Adrenal gland (tissue), 5 donors: ENCODE measurements around the gene RNF148.

Source experiments
- POLR2A ChIP-seq, 2 donors: fragments of 450-650 bp; IDR thresholded peaks; one replicate each; pipeline ENCODE4 v1.6.1; 2017; ENCODE audit warnings: antibody characterized with exemption in 2 of 2, mild to moderate bottlenecking in 2 of 2, moderate library complexity in 1 of 2
- TF ChIP-seq, protein P1 (sequence below), 6 experiments: fragments of 450-650 bp in 4 of 6; fragments of 200-600 bp in 2 of 6; sonication (generic) in 1 of 6; IDR thresholded peaks; 1 replicate in 5 of 6; 2 replicates in 1 of 6; pipeline versions ENCODE4 v1.5.1 to v1.8.0; 2016 to 2021; ENCODE audit warnings: antibody characterized with exemption in 6 of 6, mild to moderate bottlenecking in 2 of 6, moderate library complexity in 1 of 6
- donor health status: DM: no; HTN: no; CAD: no.

DNA sequence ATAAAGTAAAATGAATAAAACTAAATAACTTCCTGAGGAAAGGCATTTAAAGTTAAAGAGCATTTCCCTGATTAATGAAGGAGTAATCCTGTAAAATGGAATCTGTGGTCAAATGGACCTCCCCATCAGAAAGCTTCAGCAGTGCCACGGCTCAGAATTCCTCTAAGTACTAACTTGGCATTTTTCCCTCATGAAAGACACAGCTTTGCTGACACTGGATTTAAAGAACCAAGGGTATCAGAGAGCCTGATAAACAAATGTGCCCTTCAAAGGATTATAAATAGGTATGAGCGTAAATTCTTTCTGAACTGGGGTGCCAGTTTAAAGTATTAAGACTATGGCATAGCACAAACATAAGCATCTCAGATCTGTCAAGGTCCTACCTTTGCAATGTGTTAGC is 24.2 kb upstream of the RNF148 start:
- no peak for TF ChIP-seq POLR2A (IDR thresholded peaks at IDR 0.05)
- TF ChIP-seq, protein P1, sequence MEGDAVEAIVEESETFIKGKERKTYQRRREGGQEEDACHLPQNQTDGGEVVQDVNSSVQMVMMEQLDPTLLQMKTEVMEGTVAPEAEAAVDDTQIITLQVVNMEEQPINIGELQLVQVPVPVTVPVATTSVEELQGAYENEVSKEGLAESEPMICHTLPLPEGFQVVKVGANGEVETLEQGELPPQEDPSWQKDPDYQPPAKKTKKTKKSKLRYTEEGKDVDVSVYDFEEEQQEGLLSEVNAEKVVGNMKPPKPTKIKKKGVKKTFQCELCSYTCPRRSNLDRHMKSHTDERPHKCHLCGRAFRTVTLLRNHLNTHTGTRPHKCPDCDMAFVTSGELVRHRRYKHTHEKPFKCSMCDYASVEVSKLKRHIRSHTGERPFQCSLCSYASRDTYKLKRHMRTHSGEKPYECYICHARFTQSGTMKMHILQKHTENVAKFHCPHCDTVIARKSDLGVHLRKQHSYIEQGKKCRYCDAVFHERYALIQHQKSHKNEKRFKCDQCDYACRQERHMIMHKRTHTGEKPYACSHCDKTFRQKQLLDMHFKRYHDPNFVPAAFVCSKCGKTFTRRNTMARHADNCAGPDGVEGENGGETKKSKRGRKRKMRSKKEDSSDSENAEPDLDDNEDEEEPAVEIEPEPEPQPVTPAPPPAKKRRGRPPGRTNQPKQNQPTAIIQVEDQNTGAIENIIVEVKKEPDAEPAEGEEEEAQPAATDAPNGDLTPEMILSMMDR (IDR thresholded peaks at IDR 0.05) = no peak
